DND-41 (cell line): Measurements from ENCODE around the gene TLCD4.

Experiments
- EZH2 ChIP-seq: IDR thresholded peaks from 3 replicates; pipeline ENCODE4 v1.6.1; 2012; ENCODE audit warnings: borderline replicate concordance, low read depth, mild to moderate bottlenecking, moderate library complexity, low read length, inconsistent platforms; ENCODE audit not compliant: severe bottlenecking
- TF ChIP-seq, protein P1 (sequence below): IDR thresholded peaks from 2 replicates; pipeline ENCODE4 v1.5.1; 2012; ENCODE audit warnings: borderline replicate concordance, low read length, moderate library complexity, mild to moderate bottlenecking; ENCODE audit not compliant: poor library complexity, severe bottlenecking; ENCODE audit errors: extremely low read depth

GRCh38 chr1:95146637-95147036 lies 29.5 kb downstream of the TLCD4 start:
- no peak for TF ChIP-seq EZH2
- TF ChIP-seq, protein P1, sequence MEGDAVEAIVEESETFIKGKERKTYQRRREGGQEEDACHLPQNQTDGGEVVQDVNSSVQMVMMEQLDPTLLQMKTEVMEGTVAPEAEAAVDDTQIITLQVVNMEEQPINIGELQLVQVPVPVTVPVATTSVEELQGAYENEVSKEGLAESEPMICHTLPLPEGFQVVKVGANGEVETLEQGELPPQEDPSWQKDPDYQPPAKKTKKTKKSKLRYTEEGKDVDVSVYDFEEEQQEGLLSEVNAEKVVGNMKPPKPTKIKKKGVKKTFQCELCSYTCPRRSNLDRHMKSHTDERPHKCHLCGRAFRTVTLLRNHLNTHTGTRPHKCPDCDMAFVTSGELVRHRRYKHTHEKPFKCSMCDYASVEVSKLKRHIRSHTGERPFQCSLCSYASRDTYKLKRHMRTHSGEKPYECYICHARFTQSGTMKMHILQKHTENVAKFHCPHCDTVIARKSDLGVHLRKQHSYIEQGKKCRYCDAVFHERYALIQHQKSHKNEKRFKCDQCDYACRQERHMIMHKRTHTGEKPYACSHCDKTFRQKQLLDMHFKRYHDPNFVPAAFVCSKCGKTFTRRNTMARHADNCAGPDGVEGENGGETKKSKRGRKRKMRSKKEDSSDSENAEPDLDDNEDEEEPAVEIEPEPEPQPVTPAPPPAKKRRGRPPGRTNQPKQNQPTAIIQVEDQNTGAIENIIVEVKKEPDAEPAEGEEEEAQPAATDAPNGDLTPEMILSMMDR: no peak
